ENCODE measurements around the gene JAG2.

Gene JAG2

GRCh38 chr14:105147671-105148603 lies 20.6 kb downstream of the JAG2 start:
- no peak for ATAC-seq
- Mint-ChIP-seq H3K36me3 (no peaks in the 10 kb centered on the region), H3K4me3 (no peak overlapping the region), H3K27me3 (peaks cover 24% of the 10 kb centered on the region), H3K27ac (no peak overlapping the region), H3K4me1 (no peaks in the 10 kb centered on the region), H3K9me3 (no peaks in the 10 kb centered on the region)

- no peaks in the 10 kb centered on the region for H3K9me3 Mint-ChIP-seq
- H3K4me3 Mint-ChIP-seq: no peak overlapping the region
- H3K4me1 Mint-ChIP-seq: no peaks in the 10 kb centered on the region
- peaks cover 20% of the 10 kb centered on the region for H3K27me3 Mint-ChIP-seq
- H3K36me3 Mint-ChIP-seq: no peaks in the 10 kb centered on the region
- no peak for ATAC-seq
- H3K27ac Mint-ChIP-seq: no peak overlapping the region
Observed at GRCh38 chr14:105146976-105147635, 21.5 kb downstream of the JAG2 start.

- H3K9me3 Mint-ChIP-seq: peaks cover 3% of the 10 kb centered on the region
- no peak overlapping the region for H3K27ac Mint-ChIP-seq
- no peaks in the 10 kb centered on the region for H3K4me1 Mint-ChIP-seq
- H3K36me3 Mint-ChIP-seq: no peaks in the 10 kb centered on the region
- peaks cover 13% of the 10 kb centered on the region for H3K27me3 Mint-ChIP-seq
- no peak for ATAC-seq
- no peak overlapping the region for H3K4me3 Mint-ChIP-seq
Observed at GRCh38 chr14:105146181-105146975, 22.2 kb downstream of the JAG2 start.

DNA sequence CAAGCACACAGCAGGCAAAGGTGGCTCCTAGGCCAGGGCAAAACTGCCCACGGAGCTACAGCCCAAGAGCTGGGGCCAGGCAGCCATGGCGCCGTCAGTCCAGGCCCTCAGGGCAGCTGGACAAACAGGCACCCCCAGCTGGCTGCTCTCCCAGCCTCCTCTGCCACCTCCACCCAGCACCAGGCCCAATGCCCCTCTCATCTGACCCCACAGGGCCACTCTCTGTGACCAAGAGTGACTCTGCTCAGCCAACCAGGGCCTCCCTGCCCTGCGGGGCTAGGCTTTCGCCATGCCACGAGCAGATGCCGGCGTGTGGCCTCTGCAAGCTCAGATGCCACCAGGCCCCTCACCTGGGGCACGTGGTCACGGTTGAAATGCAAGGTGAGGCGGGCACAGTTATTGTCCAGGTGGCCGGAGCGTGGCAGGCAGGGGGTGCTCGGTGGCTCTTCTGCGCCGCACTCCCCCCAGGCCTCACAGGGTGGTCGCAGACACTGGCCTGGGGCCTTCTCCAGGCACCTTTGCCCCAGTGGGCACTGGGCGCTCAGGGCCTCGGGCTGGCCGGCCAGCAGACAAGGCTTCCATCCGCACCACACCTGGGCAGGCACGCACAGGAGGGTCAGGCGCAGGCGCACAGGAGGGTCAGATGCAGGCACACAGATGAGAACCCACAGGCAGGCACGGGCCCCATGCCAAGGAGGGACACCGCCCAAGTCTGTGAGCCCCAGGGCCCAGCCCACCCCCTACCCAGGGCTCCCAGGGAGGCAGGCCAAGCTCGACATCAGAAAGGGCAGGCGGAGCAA lies 23.0 kb downstream of the JAG2 start:
- H3K27ac Mint-ChIP-seq: no peak overlapping the region
- H3K4me3 Mint-ChIP-seq: no peak overlapping the region
- no peaks in the 10 kb centered on the region for H3K36me3 Mint-ChIP-seq
- no peaks in the 10 kb centered on the region for H3K4me1 Mint-ChIP-seq
- peaks cover 9% of the 10 kb centered on the region for H3K9me3 Mint-ChIP-seq
- no peak for ATAC-seq
- H3K27me3 Mint-ChIP-seq: peaks cover 10% of the 10 kb centered on the region

- no peaks in the 10 kb centered on the region for H3K4me1 Mint-ChIP-seq
- H3K36me3 Mint-ChIP-seq: no peaks in the 10 kb centered on the region
- peaks cover 10% of the 10 kb centered on the region for H3K27me3 Mint-ChIP-seq
- peak; percentile 9 for ATAC-seq
- H3K27ac Mint-ChIP-seq: no peak overlapping the region
- no peak overlapping the region for H3K4me3 Mint-ChIP-seq
- peaks cover 13% of the 10 kb centered on the region for H3K9me3 Mint-ChIP-seq
Observed at GRCh38 chr14:105144666-105145380, 23.8 kb downstream of the JAG2 start.

- peaks cover 10% of the 10 kb centered on the region for H3K27me3 Mint-ChIP-seq
- ATAC-seq: no peak
- H3K4me3 Mint-ChIP-seq: no peak overlapping the region
- no peaks in the 10 kb centered on the region for H3K4me1 Mint-ChIP-seq
- no peak overlapping the region for H3K27ac Mint-ChIP-seq
- H3K36me3 Mint-ChIP-seq: no peaks in the 10 kb centered on the region
- peaks cover 15% of the 10 kb centered on the region for H3K9me3 Mint-ChIP-seq
Observed at GRCh38 chr14:105144026-105144665, 24.4 kb downstream of the JAG2 start.

GRCh38 chr14:105143451-105144025 lies 25.0 kb downstream of the JAG2 start:
- no peak overlapping the region for H3K27ac Mint-ChIP-seq
- peak; percentile 35 for ATAC-seq

DNA sequence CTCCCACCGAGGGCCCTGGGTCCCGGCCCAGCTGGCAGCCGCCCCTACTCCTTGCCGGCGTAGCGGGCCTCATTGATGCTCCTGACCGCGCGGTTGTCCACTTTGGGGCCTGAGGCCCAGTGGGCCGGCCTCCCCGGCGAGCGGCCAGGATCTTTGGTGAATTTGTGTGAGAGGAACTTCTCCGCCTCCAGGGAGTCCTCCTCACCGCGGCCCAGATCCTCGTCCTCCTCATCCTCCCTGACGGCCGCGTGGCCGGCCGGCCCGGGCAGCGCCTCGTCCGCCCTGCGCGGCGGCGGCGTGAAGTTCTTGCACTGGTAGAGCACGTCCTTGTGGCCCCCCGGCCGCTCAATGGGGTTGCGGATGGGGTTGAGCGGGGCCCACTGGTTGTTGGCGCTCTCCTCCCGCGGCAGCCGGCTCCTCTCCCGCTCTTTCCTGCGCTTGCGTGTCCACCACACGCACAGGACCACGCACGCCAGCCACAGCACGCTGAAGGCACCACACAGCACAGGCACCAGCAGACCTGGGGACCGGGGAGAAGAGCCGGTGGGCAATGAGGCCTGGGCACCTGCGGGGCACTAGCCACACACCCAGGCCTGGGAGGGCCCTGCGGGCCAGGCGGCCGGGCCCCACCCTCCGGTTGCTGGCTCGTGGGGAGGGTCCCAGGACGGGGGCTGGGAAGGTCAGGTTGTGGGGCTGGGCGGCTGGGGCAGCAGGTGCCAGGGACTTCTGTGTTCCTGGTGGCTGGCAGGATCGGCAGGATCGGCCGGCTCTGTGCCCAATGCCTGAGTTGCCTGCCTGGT lies 25.7 kb downstream of the JAG2 start:
- ATAC-seq: no peak
- H3K36me3 Mint-ChIP-seq: no peaks in the 10 kb centered on the region
- H3K27me3 Mint-ChIP-seq: peaks cover 10% of the 10 kb centered on the region
- H3K4me1 Mint-ChIP-seq: no peaks in the 10 kb centered on the region
- peaks cover 16% of the 10 kb centered on the region for H3K9me3 Mint-ChIP-seq
- no peak overlapping the region for H3K4me3 Mint-ChIP-seq
- no peak overlapping the region for H3K27ac Mint-ChIP-seq

More at GRCh38 chr14:105143451-105144025, 25.0 kb downstream of the JAG2 start:
- no peak overlapping the region for H3K4me3 Mint-ChIP-seq
- no peaks in the 10 kb centered on the region for H3K4me1 Mint-ChIP-seq
- H3K36me3 Mint-ChIP-seq: no peaks in the 10 kb centered on the region
- peaks cover 16% of the 10 kb centered on the region for H3K9me3 Mint-ChIP-seq
- H3K27me3 Mint-ChIP-seq: peaks cover 10% of the 10 kb centered on the region

DNA sequence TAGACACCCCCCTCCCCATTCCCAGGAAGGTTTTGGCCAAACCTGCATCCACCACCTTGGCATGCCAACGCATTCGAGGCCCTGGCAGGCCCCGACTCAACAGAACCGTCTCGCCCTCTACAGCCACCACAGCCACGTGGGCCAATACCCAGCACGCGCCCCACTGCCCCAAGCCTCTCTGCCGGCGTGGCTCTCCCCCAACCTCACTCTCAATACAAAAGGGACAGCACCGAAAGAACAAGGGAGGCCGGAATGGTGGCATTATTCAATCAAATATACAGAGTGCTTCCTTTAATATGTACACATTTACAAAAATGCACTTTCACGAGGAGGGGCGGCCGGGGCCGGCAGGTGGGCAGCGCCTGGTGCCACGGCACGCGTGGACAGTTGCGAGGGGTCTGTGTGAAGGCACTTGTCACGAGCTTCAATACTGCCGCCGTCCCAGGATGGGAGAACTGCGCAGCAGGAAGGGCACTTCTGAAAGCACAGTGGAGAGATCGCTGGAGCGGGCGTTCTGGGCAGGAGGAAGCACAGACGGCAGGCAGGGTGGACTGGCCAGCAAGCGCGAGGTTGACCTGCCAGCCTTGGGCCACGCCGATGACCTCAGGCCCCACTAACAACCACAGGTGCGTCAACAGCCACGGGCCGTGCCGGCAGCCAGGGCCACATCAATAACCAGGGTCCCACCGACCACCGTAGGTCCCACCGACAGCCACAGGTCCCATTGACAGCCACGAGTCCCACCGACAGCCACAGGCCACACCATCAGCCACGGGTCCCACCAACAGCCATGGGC lies 26.9 kb downstream of the JAG2 start:
- no peaks in the 10 kb centered on the region for H3K4me1 Mint-ChIP-seq
- no peak for ATAC-seq
- no peak overlapping the region for H3K27ac Mint-ChIP-seq
- no peaks in the 10 kb centered on the region for H3K36me3 Mint-ChIP-seq
- peaks cover 16% of the 10 kb centered on the region for H3K9me3 Mint-ChIP-seq
- peaks cover 2% of the 10 kb centered on the region for H3K27me3 Mint-ChIP-seq
- H3K4me3 Mint-ChIP-seq: no peak overlapping the region

DNA sequence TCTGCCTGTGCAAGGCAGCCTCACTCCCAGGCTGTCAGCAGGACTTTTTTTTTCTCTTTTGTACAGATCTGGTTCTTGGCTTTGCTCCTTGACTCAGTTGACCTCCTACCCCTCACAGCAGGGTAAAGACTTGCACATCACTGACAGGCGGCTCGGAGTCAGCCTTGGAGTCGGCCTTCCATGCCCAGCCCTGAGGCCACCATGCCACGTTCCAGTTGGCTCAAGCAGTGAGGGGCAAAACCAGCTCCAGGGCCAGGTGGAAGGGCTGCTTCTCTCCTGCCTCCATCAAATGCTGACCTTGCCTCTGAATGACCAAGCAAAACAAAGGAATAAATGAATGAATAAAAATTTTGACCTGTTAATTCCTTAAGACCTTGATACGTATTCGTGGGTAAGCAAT lies 27.6 kb downstream of the JAG2 start:
- Mint-ChIP-seq H3K4me3 (no peak overlapping the region), H3K27ac (no peak overlapping the region)
- ATAC-seq: no peak

GRCh38 chr14:105140581-105140980 lies 28.0 kb downstream of the JAG2 start:
- no peaks in the 10 kb centered on the region for H3K36me3 Mint-ChIP-seq
- no peak overlapping the region for H3K4me3 Mint-ChIP-seq
- H3K4me1 Mint-ChIP-seq: no peaks in the 10 kb centered on the region
- H3K27me3 Mint-ChIP-seq: no peaks in the 10 kb centered on the region
- no peak for ATAC-seq
- H3K9me3 Mint-ChIP-seq: peaks cover 16% of the 10 kb centered on the region
- no peak overlapping the region for H3K27ac Mint-ChIP-seq

More for the DNA sequence above, 27.6 kb downstream of the JAG2 start:
- H3K9me3 Mint-ChIP-seq: peaks cover 16% of the 10 kb centered on the region
- no peaks in the 10 kb centered on the region for H3K4me1 Mint-ChIP-seq
- H3K27me3 Mint-ChIP-seq: no peaks in the 10 kb centered on the region
- H3K36me3 Mint-ChIP-seq: no peaks in the 10 kb centered on the region

DNA sequence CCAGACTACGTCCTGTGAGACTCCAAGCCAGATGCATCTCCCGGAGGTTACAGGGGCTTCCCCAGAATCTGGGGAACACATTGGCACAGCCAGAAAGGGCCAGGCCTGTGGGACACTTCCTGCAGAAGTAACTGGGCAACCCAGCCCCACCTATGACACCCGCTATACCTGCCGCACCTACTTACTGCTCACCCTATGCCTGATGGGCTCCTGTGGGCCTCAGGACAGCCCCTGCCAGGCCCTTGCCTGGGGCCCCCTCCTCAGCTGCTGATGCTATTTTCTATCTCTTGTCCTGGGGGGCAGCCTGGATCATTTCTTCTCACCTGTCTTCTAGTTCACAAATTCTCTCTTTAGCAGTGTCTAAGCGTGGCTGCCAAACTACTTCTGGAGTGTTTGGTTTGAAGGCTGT lies 28.7 kb downstream of the JAG2 start:
- Mint-ChIP-seq H3K4me1 (no peaks in the 10 kb centered on the region), H3K27me3 (peaks cover 4% of the 10 kb centered on the region), H3K36me3 (no peaks in the 10 kb centered on the region), H3K9me3 (peaks cover 16% of the 10 kb centered on the region), H3K4me3 (no peak overlapping the region), H3K27ac (no peak overlapping the region)
- ATAC-seq: no peak

All from stimulated activated memory B cell treated with anti-CD40 and anti-IgM and Interleukin-4, amounts not matched to agents 10 μg/mL and 1 μg/mL and 100 μg/mL, for 72 hours (primary cell).